Measurements from ENCODE around the gene WWOX.

DNA sequence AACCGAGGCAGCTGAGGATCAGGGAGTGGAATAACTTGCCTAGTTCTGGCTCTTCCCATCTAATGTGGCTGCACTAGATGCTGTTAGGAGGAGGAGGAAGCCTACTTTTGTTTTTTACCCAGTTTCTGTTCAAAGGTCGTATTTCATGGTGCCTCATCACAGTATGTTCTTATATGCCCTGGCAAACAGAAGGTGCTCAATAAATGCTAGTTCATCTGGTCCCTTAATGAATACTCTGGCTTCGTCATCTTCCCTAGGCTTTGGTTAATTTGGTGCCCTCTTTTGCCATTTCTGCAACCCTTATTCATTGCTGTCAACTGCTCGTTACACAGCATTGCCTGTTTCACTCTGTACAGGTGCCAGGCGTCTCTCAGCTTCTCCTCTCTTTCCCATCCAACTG, 151.7 kb downstream of the WWOX start:
- TF ChIP-seq, protein P1, sequence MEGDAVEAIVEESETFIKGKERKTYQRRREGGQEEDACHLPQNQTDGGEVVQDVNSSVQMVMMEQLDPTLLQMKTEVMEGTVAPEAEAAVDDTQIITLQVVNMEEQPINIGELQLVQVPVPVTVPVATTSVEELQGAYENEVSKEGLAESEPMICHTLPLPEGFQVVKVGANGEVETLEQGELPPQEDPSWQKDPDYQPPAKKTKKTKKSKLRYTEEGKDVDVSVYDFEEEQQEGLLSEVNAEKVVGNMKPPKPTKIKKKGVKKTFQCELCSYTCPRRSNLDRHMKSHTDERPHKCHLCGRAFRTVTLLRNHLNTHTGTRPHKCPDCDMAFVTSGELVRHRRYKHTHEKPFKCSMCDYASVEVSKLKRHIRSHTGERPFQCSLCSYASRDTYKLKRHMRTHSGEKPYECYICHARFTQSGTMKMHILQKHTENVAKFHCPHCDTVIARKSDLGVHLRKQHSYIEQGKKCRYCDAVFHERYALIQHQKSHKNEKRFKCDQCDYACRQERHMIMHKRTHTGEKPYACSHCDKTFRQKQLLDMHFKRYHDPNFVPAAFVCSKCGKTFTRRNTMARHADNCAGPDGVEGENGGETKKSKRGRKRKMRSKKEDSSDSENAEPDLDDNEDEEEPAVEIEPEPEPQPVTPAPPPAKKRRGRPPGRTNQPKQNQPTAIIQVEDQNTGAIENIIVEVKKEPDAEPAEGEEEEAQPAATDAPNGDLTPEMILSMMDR (IDR thresholded peaks at IDR 0.05; ENCODE audit: low read length): no peak
- TF ChIP-seq EZH2 (optimal IDR thresholded peaks at IDR 0.05; ENCODE audit: low read depth, low read length) (no peak), EZH2phosphoT487 (IDR thresholded peaks at IDR 0.05; ENCODE audit: low read length) (no peak)

All from MM.1S (cell line).